GM12878 (cell line): ENCODE measurements around the gene UFSP2. TPM values are rescaled to one million over a fixed set of nuclear protein-coding genes. Genes with fewer than 3 reads are reported as not detected.

Experiments used
- ATF7 ChIP-seq: fragments of 450-650 bp; IDR thresholded peaks from 2 replicates; pipeline ENCODE4 v1.6.1; 2016; ENCODE audit warnings: low read depth, mild to moderate bottlenecking
- BMI1 ChIP-seq: fragments of 450-650 bp; IDR thresholded peaks from 2 replicates; pipeline ENCODE4 v1.6.1; 2016; ENCODE audit warnings: mild to moderate bottlenecking, moderate library complexity, borderline replicate concordance
- EED ChIP-seq: sonication (generic); IDR thresholded peaks from 2 replicates; pipeline ENCODE4 v1.6.1; 2016; ENCODE audit warnings: antibody characterized with exemption, low read depth
- ELK1 ChIP-seq: IDR thresholded peaks from 2 replicates; pipeline ENCODE4 v1.6.1; 2012; ENCODE audit warnings: low read depth, low read length, improper control_type of control experiment
- ETV6 ChIP-seq, 2 experiments: fragments of 450-650 bp in 1 of 2; IDR thresholded peaks in 1 of 2; conservative IDR thresholded peaks in 1 of 2; 2 replicates each; pipeline ENCODE4 v1.6.1; 2014; ENCODE audit warnings: antibody characterized with exemption in 1 of 2, borderline replicate concordance in 1 of 2, low read depth in 1 of 2, mild to moderate bottlenecking in 1 of 2, moderate library complexity in 1 of 2
- FOXK2 ChIP-seq: fragments of 450-650 bp; IDR thresholded peaks from 2 replicates; pipeline ENCODE4 v1.6.1; 2017; ENCODE audit warnings: mild to moderate bottlenecking, moderate library complexity
- IKZF2 ChIP-seq, 2 experiments: fragments of 450-650 bp; IDR thresholded peaks; 2 replicates each; pipeline ENCODE4 v1.6.1; 2017; ENCODE audit warnings: mild to moderate bottlenecking in 2 of 2, moderate library complexity in 2 of 2
- MEF2A ChIP-seq: IDR thresholded peaks from 2 replicates; pipeline ENCODE4 v1.6.1; 2011; ENCODE audit warnings: low read depth, mild to moderate bottlenecking, low read length, moderate library complexity; ENCODE audit not compliant: insufficient read depth
- NR2C1 ChIP-seq: fragments of 450-650 bp; IDR thresholded peaks from 2 replicates; pipeline ENCODE4 v1.6.1; 2017; ENCODE audit warnings: antibody characterized with exemption, mild to moderate bottlenecking, moderate library complexity
- PAX8 ChIP-seq: fragments of 450-650 bp; IDR thresholded peaks from 2 replicates; pipeline ENCODE4 v1.6.1; 2017; ENCODE audit warnings: mild to moderate bottlenecking, moderate library complexity
- RBBP5 ChIP-seq: fragments of 200-600 bp; sonication (generic); conservative IDR thresholded peaks from 2 replicates; pipeline ENCODE4 v1.6.1; 2016
- RCOR1 ChIP-seq: conservative IDR thresholded peaks from 2 replicates; pipeline ENCODE4 v1.6.1; 2012; ENCODE audit warnings: low read depth, low read length, improper control_type of control experiment
- RUNX3 ChIP-seq: IDR thresholded peaks from 2 replicates; pipeline ENCODE4 v1.6.1; 2012; ENCODE audit warnings: low read length, inconsistent platforms
- SIX5 ChIP-seq: IDR thresholded peaks from 2 replicates; pipeline ENCODE4 v1.6.1; 2011; ENCODE audit warnings: mild to moderate bottlenecking, low read depth, low read length, moderate library complexity; ENCODE audit not compliant: severe bottlenecking
- SMAD1 ChIP-seq: fragments of 450-650 bp; IDR thresholded peaks from 2 replicates; pipeline ENCODE4 v1.6.1; 2018; ENCODE audit warnings: mild to moderate bottlenecking, low read depth; ENCODE audit not compliant: partially characterized antibody
- SMC3 ChIP-seq: IDR thresholded peaks from 2 replicates; pipeline ENCODE4 v1.6.1; 2011; ENCODE audit warnings: low read length, improper control_type of control experiment, borderline replicate concordance
- SREBF1 ChIP-seq: IDR thresholded peaks from 2 replicates; pipeline ENCODE4 v1.6.1; 2012; ENCODE audit warnings: mild to moderate bottlenecking, low read length
- SRF ChIP-seq, 2 experiments: IDR thresholded peaks; 2 replicates each; pipeline ENCODE4 v1.6.1; 2011; ENCODE audit warnings: low read depth in 2 of 2, low read length in 2 of 2, mild to moderate bottlenecking in 1 of 2, moderate library complexity in 1 of 2
- STAT1 ChIP-seq: fragments of 450-650 bp; conservative IDR thresholded peaks from 2 replicates; pipeline ENCODE4 v1.6.1; 2014; ENCODE audit warnings: antibody characterized with exemption, mild to moderate bottlenecking
- TAF1 ChIP-seq: IDR thresholded peaks from 2 replicates; pipeline ENCODE4 v1.6.1; 2011; ENCODE audit warnings: mild to moderate bottlenecking, low read depth, low read length, borderline replicate concordance
- ZBTB40 ChIP-seq: fragments of 450-650 bp; IDR thresholded peaks from 2 replicates; pipeline ENCODE4 v1.6.1; 2016; ENCODE audit warnings: mild to moderate bottlenecking, moderate library complexity, borderline replicate concordance
- ZNF207 ChIP-seq: fragments of 450-650 bp; IDR thresholded peaks from 2 replicates; pipeline ENCODE4 v1.6.1; 2014; ENCODE audit warnings: antibody characterized with exemption, mild to moderate bottlenecking, borderline replicate concordance
- ZNF274 ChIP-seq: IDR thresholded peaks from one replicate; pipeline ENCODE4 v1.8.0; 2011; ENCODE audit not compliant: insufficient read length, insufficient read depth
- polyA plus RNA-seq, 11 experiments: library from polyadenylated mRNA; depleted of rRNA in 4 of 11; unstranded in 6 of 11; stranded (reverse) in 5 of 11; fragments of >200 nt; fragmentation: Nextera tagmentation in 4 of 11; fragmentation: Illumina TruSeq in 1 of 11; extraction: Ambion mirVana in 4 of 11; extraction: Trizol in 1 of 11; gene quantifications; 1 replicate in 1 of 11; 2 replicates in 10 of 11; pipeline versions ENCODE4 v1.2.1 to v1.2.3, GENCODE V29; 2011 to 2016; ENCODE audit warnings: inconsistent platforms in 2 of 11, missing spikeins in 2 of 11, low read depth in 1 of 11
- total RNA-seq, 4 experiments: library from RNA; depleted of rRNA in 3 of 4; stranded (reverse); fragments of >200 nt in 3 of 4; fragmentation: Illumina TruSeq in 1 of 4; extraction: Trizol in 1 of 4; gene quantifications; 2 replicates each; pipeline versions ENCODE4 v1.2.1 to v1.2.3, GENCODE V29; 2013 to 2021
- TF ChIP-seq, protein P1 (sequence below): IDR thresholded peaks from 2 replicates; pipeline ENCODE4 v1.6.1; 2011; ENCODE audit warnings: low read depth, low read length, improper control_type of control experiment, borderline replicate concordance
- TF ChIP-seq, protein P2 (sequence below): IDR thresholded peaks from 2 replicates; pipeline ENCODE4 v1.6.1; 2011; ENCODE audit warnings: borderline replicate concordance, low read depth, mild to moderate bottlenecking, moderate library complexity, mixed read lengths, low read length; ENCODE audit not compliant: insufficient read depth; ENCODE audit errors: extremely low read length

UFSP2 gene
- total and polyA plus RNA-seq, 10 of the 15 experiments (the other 5 are each of a cell fraction or from before 2014, with no cell fraction given), result 25.4 to 53.1 (median 37.7) TPM

DNA sequence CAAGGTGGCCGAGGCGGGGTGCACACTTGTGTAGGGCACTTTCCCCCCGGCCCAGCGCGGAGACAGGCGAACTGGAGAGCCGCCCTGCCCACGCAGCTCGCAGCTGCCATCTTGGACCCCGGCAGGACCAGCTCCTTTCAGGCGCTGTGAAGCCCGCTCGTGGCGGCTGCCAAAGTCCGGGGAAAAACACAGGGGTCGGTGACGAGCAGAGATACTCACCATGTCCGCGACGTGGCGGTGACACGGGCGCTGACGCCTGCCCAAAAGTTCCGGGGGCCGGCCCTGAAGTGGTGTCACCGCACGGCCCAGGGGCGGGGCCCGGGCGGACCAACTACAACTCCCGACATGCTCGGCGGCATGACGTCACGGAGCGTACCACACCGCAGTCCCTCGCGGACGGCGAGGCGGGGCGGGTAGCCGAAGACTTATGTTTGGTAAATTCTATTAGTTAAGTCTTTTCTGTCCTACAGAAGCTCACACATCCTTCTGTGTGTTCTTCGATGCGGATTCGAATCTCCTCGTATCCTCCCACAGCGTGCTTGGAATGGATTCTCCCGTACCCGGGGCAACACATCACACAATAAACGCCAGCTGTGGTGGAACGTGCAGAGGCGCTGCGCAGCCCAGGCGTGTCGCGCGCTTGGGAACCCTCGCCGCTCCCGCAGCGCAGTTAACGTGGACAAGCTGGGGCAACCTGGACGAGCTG, at the start of gene UFSP2 (continued):
- TF ChIP-seq ZBTB40 (peak; percentile 63), SRF (IDR thresholded peaks at IDR 0.05; ENCODE audit: low read depth in 2 of 2, low read length in 2 of 2) (no peak), ETV6 (conservative IDR thresholded peaks at IDR 0.05 in 1 of 2, IDR thresholded peaks at IDR 0.05 in 1 of 2; ENCODE audit: borderline replicate concordance in 1 of 2, low read depth in 1 of 2) (no peak), BMI1 (peak; percentile 97), SMC3 (no peak), RUNX3 (peak; percentile 81), ZNF207 (peak; percentile 97), RBBP5 (0 out of 2 replicates have a peak, but pooled peaks have one; percentile 64), NR2C1 (0 out of 2 replicates have a peak, but pooled peaks have one; percentile 18), ZNF274 (no peak), IKZF2 (IDR thresholded peaks at IDR 0.05) (no peak), SMAD1 (no peak), ELK1 (0 out of 2 replicates have a peak, but pooled peaks have one; percentile 34), SREBF1 (peak; percentile 99), EED (no peak), RCOR1 (no peak), ATF7 (peak; percentile 100), STAT1 (peak; percentile 96; the same call in 1 of the 2 replicates), TAF1 (peak; percentile 62; the same call in 1 of the 2 replicates), PAX8 (no peak), MEF2A (no peak), FOXK2 (peak; percentile 99), SIX5 (peak; percentile 95)
- TF ChIP-seq, protein P1, sequence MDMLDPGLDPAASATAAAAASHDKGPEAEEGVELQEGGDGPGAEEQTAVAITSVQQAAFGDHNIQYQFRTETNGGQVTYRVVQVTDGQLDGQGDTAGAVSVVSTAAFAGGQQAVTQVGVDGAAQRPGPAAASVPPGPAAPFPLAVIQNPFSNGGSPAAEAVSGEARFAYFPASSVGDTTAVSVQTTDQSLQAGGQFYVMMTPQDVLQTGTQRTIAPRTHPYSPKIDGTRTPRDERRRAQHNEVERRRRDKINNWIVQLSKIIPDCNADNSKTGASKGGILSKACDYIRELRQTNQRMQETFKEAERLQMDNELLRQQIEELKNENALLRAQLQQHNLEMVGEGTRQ, result no peak
- TF ChIP-seq, protein P2, sequence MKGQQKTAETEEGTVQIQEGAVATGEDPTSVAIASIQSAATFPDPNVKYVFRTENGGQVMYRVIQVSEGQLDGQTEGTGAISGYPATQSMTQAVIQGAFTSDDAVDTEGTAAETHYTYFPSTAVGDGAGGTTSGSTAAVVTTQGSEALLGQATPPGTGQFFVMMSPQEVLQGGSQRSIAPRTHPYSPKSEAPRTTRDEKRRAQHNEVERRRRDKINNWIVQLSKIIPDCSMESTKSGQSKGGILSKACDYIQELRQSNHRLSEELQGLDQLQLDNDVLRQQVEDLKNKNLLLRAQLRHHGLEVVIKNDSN, result no peak
